Activated T-cell treated with anti-CD3 and anti-CD28 coated beads for 24 hours (primary cell): Measurements from ENCODE around the gene TUG1.

Experiments
- DNase-seq: peaks from one replicate; pipeline ENCODE4 v3.0.0-alpha.2; 2020; ENCODE audit warnings: low read depth

TUG1 gene

DNA sequence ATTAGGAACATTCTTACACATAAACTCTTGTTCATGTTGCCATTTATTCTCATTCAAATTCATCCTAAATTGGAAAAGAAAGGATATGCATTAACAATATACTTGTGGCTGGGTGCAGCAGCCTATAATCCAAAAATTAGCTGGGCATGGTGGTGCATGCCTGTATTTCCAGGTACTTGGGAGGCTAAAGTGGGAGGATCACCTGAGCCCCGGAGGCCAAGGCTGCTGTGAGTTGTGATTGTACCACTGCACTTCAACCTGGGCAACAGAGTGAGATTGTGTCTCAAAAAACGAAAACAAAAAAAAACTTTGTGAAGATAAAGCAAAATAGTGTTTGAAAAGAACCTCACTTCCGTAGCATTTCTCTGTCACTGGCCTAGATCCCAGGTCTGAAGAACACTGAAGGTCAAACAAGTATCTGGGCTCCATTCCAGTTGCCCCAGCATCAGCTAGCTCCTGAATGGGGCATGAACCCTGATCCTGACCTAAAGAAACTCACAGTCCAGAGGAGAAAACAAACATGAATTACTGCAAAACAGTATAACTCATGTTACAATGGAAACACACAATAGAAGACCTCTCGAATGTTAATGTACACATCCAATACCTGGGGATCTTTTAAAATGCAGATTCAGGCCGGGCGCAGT is 32.2 kb downstream of the TUG1 start:
- DNase-seq = no peak

DNA sequence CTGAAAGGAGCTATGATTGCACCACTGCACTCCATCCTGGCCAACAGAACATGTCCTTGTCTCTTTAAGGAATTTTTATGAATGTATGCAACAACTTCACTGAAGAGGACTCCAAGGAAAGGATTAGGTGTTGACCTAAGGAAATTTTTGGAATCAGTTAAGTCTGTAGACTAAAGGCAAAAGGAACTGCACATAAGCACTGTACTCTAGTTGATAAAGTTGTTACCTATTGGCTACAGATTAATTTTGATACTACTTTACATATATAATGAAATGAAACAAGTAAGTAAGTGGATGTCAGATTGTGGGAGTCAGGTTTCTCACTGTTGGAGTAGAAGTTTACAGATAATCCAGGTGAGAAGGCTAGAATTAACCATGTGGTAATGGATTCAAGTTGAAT is 36.5 kb downstream of the TUG1 start:
- no peak for DNase-seq

DNA sequence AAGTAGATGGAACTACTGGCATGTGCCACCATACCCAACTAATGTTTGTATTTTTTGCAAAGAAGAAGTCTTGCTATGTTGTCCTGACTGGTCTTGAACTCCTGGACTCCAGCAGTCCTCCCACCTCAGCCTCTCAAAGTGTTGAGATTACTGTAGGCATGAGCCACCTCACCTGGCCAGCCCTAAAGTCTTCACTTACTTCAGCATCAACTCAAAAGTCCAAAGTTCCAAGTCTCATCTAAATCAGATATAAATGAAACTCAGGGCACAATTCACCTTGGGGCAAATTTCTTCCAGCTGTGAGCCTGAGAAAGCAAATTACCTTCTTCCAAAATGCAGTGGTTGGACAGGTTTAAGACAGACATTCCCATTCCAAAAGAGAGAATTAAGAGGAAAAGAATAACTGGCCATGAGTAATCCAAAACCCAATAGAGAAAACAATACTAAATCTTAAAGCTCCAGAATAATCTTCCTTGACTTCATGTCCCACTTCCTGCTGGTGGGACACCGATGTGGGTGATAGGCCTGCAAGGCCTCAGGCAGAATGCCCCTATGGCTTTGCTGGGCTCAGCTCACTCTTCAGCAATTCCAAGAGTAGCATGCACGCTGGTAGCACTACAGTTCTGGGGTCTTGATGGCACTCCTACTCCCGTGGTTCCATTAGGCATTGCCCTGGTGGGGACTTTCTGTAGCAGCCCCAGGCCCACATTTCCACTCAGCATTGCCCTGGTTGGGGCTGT is 50.3 kb downstream of the TUG1 start:
- no peak for DNase-seq

DNA sequence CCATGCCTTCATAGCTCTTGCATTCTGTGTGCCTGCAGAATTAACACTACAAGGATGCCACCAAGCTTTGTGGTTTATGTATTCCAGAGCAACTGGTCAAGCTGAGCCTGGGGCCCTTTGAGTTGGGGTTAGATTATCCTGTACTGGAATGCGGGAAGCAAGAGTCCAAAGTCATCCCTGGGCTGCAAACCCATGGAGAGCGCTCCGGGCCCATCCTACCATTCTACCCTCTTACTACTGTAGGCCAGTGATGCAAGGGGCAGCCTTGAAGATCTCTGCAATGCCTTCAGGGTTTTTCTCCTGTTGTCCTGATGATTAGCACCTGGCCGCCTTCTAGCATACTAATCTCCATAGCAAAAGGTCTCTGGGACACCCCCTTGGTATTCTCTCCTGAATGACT is 51.3 kb downstream of the TUG1 start:
- DNase-seq = no peak

DNA sequence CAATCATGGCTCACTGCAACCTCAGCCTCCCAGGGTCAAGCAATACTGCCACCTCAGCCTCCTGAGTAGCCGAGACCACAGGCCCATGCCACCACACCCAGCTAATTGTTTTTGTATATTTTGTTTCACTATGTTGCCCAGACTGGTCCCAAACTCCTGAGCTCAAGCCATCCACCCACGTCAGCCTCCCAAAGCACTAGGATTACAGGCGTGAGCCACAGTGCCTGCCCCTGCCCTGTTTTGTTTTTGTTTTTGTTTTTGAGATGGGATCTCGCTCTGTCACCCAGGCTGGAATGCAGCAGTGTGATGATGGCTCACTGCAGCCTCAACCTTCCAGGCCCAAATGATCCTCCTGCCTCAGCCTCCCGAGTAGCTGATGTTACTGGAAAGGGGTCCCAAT is 53.5 kb downstream of the TUG1 start:
- DNase-seq = no peak
